Dendritic cell treated with granulocyte-macrophage colony-stimulating factor and Interleukin-4, amounts not matched to agents 40 ng/mL and 50 ng/mL, for 4 days (primary cell): ENCODE data around the gene RNLS.
"Not testable (repeated sequence)": the region's sequence is repeated elsewhere in the genome, so short reads cannot be mapped to it uniquely, and the experiment has no call there.

ENCODE experiments used
- H3K27ac Mint-ChIP-seq: one replicate; pipeline ENCODE4 v1.8.0; 2022; ENCODE audit warnings: mild to moderate bottlenecking, mixed read lengths
- H3K27me3 Mint-ChIP-seq: one replicate; pipeline ENCODE4 v1.8.0; 2022; ENCODE audit warnings: mild to moderate bottlenecking, mixed read lengths
- H3K36me3 Mint-ChIP-seq: one replicate; pipeline ENCODE4 v1.8.0; 2022; ENCODE audit warnings: low read depth, mixed read lengths
- H3K4me1 Mint-ChIP-seq: one replicate; pipeline ENCODE4 v1.8.0; 2022; ENCODE audit warnings: low read depth, mixed read lengths
- H3K4me3 Mint-ChIP-seq: one replicate; pipeline ENCODE4 v1.8.0; 2022; ENCODE audit warnings: mild to moderate bottlenecking, moderate library complexity, mixed read lengths
- H3K9me3 Mint-ChIP-seq: one replicate; pipeline ENCODE4 v1.8.0; 2022; ENCODE audit warnings: mixed read lengths
- intact Hi-C: fragments of 100-400 bp; cut with micrococcal nuclease; formaldehyde crosslinking; loops from one replicate; pipeline ENCODE4 v1.15.0; 2022

Gene RNLS

GRCh38 chr10:88291289-88292184 lies 291.6 kb downstream of the RNLS start:
- Mint-ChIP-seq H3K4me3 (no peak overlapping the region), H3K4me1 (no peaks in the 10 kb centered on the region), H3K27ac (no peak overlapping the region), H3K36me3 (no peaks in the 10 kb centered on the region), H3K27me3 (no peaks in the 10 kb centered on the region), H3K9me3 (peaks cover 8% of the 10 kb centered on the region)
- intact Hi-C loops, result no loop called here

GRCh38 chr10:88289342-88289741 lies 293.8 kb downstream of the RNLS start:
- no peak overlapping the region for H3K27ac Mint-ChIP-seq
- H3K27me3 Mint-ChIP-seq, result no peaks in the 10 kb centered on the region
- H3K4me1 Mint-ChIP-seq, result no peaks in the 10 kb centered on the region
- H3K4me3 Mint-ChIP-seq, result no peak overlapping the region
- H3K9me3 Mint-ChIP-seq, result peaks cover 8% of the 10 kb centered on the region
- no peaks in the 10 kb centered on the region for H3K36me3 Mint-ChIP-seq
- intact Hi-C loops, result no loop called here

GRCh38 chr10:88288320-88289059 lies 294.6 kb downstream of the RNLS start:
- Mint-ChIP-seq H3K27me3 (no peaks in the 10 kb centered on the region), H3K4me1 (no peaks in the 10 kb centered on the region), H3K27ac (no peak overlapping the region), H3K36me3 (no peaks in the 10 kb centered on the region), H3K9me3 (peaks cover 8% of the 10 kb centered on the region), H3K4me3 (no peak overlapping the region)
- intact Hi-C loops, result no loop called here

- H3K27ac Mint-ChIP-seq, result no peak overlapping the region
- no peaks in the 10 kb centered on the region for H3K27me3 Mint-ChIP-seq
- peaks cover 8% of the 10 kb centered on the region for H3K9me3 Mint-ChIP-seq
- H3K36me3 Mint-ChIP-seq, result no peaks in the 10 kb centered on the region
- no peak overlapping the region for H3K4me3 Mint-ChIP-seq
- peaks cover 19% of the 10 kb centered on the region for H3K4me1 Mint-ChIP-seq
- intact Hi-C loops, result no loop called here
Observed at GRCh38 chr10:88286030-88286429, 297.1 kb downstream of the RNLS start.

- intact Hi-C loops, result no loop called here
- H3K4me1 Mint-ChIP-seq, result peaks cover 32% of the 10 kb centered on the region
- H3K4me3 Mint-ChIP-seq, result no peak overlapping the region
- peak overlapping the region; percentile 19 for H3K27ac Mint-ChIP-seq
- no peaks in the 10 kb centered on the region for H3K27me3 Mint-ChIP-seq
- no peaks in the 10 kb centered on the region for H3K36me3 Mint-ChIP-seq
- no peaks in the 10 kb centered on the region for H3K9me3 Mint-ChIP-seq
Observed at GRCh38 chr10:88281592-88282347, 301.3 kb downstream of the RNLS start.

- intact Hi-C loops, result no loop called here
- H3K36me3 Mint-ChIP-seq, result no peaks in the 10 kb centered on the region
- H3K4me3 Mint-ChIP-seq, result no peak overlapping the region
- H3K9me3 Mint-ChIP-seq, result no peaks in the 10 kb centered on the region
- H3K27ac Mint-ChIP-seq, result no peak overlapping the region
- H3K4me1 Mint-ChIP-seq, result peaks cover 32% of the 10 kb centered on the region
- H3K27me3 Mint-ChIP-seq, result no peaks in the 10 kb centered on the region
Observed at GRCh38 chr10:88280518-88280917, 302.6 kb downstream of the RNLS start.

- no peaks in the 10 kb centered on the region for H3K36me3 Mint-ChIP-seq
Observed at GRCh38 chr10:88278912-88279311, 304.2 kb downstream of the RNLS start.

GRCh38 chr10:88276945-88277344 lies 306.2 kb downstream of the RNLS start:
- H3K36me3 Mint-ChIP-seq, H3K4me3 Mint-ChIP-seq, H3K27me3 Mint-ChIP-seq, H3K9me3 Mint-ChIP-seq, H3K27ac Mint-ChIP-seq: not testable (repeated sequence)
- H3K4me1 Mint-ChIP-seq, result peaks cover 42% of the 10 kb centered on the region
- intact Hi-C loops, result loop anchor here (10.0 kb wide), 1 partner anchor 108 kb away; no protein-coding TSS in a partner anchor

More at GRCh38 chr10:88278912-88279311, 304.2 kb downstream of the RNLS start:
- H3K4me1 Mint-ChIP-seq, result peaks cover 40% of the 10 kb centered on the region
- H3K27me3 Mint-ChIP-seq, result no peaks in the 10 kb centered on the region
- intact Hi-C loops, result loop anchor here (10.0 kb wide), 1 partner anchor 106 kb away; no protein-coding TSS in a partner anchor
- no peaks in the 10 kb centered on the region for H3K9me3 Mint-ChIP-seq
- H3K4me3 Mint-ChIP-seq, result no peak overlapping the region
- H3K27ac Mint-ChIP-seq, result no peak overlapping the region

- no peaks in the 10 kb centered on the region for H3K36me3 Mint-ChIP-seq
- H3K9me3 Mint-ChIP-seq, result no peaks in the 10 kb centered on the region
- peak overlapping the region; percentile 40 for H3K27ac Mint-ChIP-seq
- no peaks in the 10 kb centered on the region for H3K27me3 Mint-ChIP-seq
- intact Hi-C loops, result loop anchor here (5.0 to 10.0 kb wide), 2 partner anchors 111 to 157 kb away; no protein-coding TSS in a partner anchor
- peaks cover 43% of the 10 kb centered on the region for H3K4me1 Mint-ChIP-seq
- no peak overlapping the region for H3K4me3 Mint-ChIP-seq
Observed at GRCh38 chr10:88274286-88274685, 308.8 kb downstream of the RNLS start.

GRCh38 chr10:88273567-88273966 lies 309.6 kb downstream of the RNLS start:
- peaks cover under 1% of the 10 kb centered on the region for H3K9me3 Mint-ChIP-seq
- no peak overlapping the region for H3K4me3 Mint-ChIP-seq
- H3K27ac Mint-ChIP-seq, result peak overlapping the region; percentile 98
- intact Hi-C loops, result loop anchor here (2.0 to 10.0 kb wide), 3 partner anchors 111 to 411 kb away; partner anchors contain the start of genes KLLN and PTEN
- no peaks in the 10 kb centered on the region for H3K27me3 Mint-ChIP-seq
- no peaks in the 10 kb centered on the region for H3K36me3 Mint-ChIP-seq
- H3K4me1 Mint-ChIP-seq, result peaks cover 47% of the 10 kb centered on the region

- intact Hi-C loops, result loop anchor here (2.0 to 10.0 kb wide), 4 partner anchors 113 to 409 kb away; partner anchors contain the start of genes KLLN and PTEN
Observed at GRCh38 chr10:88271761-88272543, 311.2 kb downstream of the RNLS start.

GRCh38 chr10:88270871-88271713 lies 312.0 kb downstream of the RNLS start:
- intact Hi-C loops, result loop anchor here (2.0 to 10.0 kb wide), 3 partner anchors 114 to 204 kb away; no protein-coding TSS in a partner anchor
- Mint-ChIP-seq H3K27ac (peak overlapping the region; percentile 98), H3K9me3 (peaks cover 15% of the 10 kb centered on the region), H3K27me3 (no peaks in the 10 kb centered on the region), H3K36me3 (no peaks in the 10 kb centered on the region), H3K4me3 (peak overlapping the region; percentile 57), H3K4me1 (peaks cover 70% of the 10 kb centered on the region)

More at GRCh38 chr10:88271761-88272543, 311.2 kb downstream of the RNLS start:
- no peaks in the 10 kb centered on the region for H3K36me3 Mint-ChIP-seq
- no peaks in the 10 kb centered on the region for H3K27me3 Mint-ChIP-seq
- peaks cover 63% of the 10 kb centered on the region for H3K4me1 Mint-ChIP-seq
- H3K27ac Mint-ChIP-seq, result peak overlapping the region; percentile 98
- H3K9me3 Mint-ChIP-seq, result peaks cover 15% of the 10 kb centered on the region
- peak overlapping the region; percentile 57 for H3K4me3 Mint-ChIP-seq
